NCI-H510A (cell line): Measurements from ENCODE around the gene KY.

Source experiments
- DNase-seq: peaks from one replicate; lab custom pipeline; 2025; lab: John Stamatoyannopoulos, UW

The KY gene

GRCh38 chr3:134667956-134668355 lies 17.1 kb upstream of the KY start:
- DNase-seq = no peak

- DNase-seq = no peak
These were observed 16.6 kb upstream of the KY start for GRCh38 chr3:134667406-134667805.

GRCh38 chr3:134666885-134667284 lies 16.1 kb upstream of the KY start:
- no peak for DNase-seq

- DNase-seq = no peak
These were observed 15.6 kb upstream of the KY start for GRCh38 chr3:134666466-134666865.

- no peak for DNase-seq
These were observed 15.2 kb upstream of the KY start for GRCh38 chr3:134666052-134666451.

GRCh38 chr3:134665243-134665642 lies 14.4 kb upstream of the KY start:
- DNase-seq = no peak

- no peak for DNase-seq
These were observed 13.1 kb upstream of the KY start for GRCh38 chr3:134663721-134664456.

- no peak for DNase-seq
These were observed 9.2 kb upstream of the KY start for GRCh38 chr3:134660046-134660441.

GRCh38 chr3:134659391-134660045 lies 8.7 kb upstream of the KY start:
- DNase-seq = no peak

- DNase-seq = no peak
These were observed 7.7 kb upstream of the KY start for GRCh38 chr3:134658555-134658954.

- DNase-seq = no peak
These were observed 5.5 kb upstream of the KY start for GRCh38 chr3:134656211-134656800.

- DNase-seq = no peak
These were observed 4.9 kb upstream of the KY start for GRCh38 chr3:134655706-134656105.

- no peak for DNase-seq
These were observed 3.2 kb upstream of the KY start for GRCh38 chr3:134654031-134654430.

GRCh38 chr3:134652886-134653630 lies 2.2 kb upstream of the KY start:
- no peak for DNase-seq

GRCh38 chr3:134652409-134652831 lies 1.6 kb upstream of the KY start:
- DNase-seq = no peak

GRCh38 chr3:134651347-134652041 lies 672 bp upstream of the KY start:
- no peak for DNase-seq

GRCh38 chr3:134649106-134649705 lies 1.6 kb downstream of the KY start:
- DNase-seq = no peak

- DNase-seq = no peak
These were observed 2.7 kb downstream of the KY start for GRCh38 chr3:134647902-134648760.

GRCh38 chr3:134646086-134646485 lies 4.7 kb downstream of the KY start:
- no peak for DNase-seq

- DNase-seq = no peak
These were observed 5.3 kb downstream of the KY start for GRCh38 chr3:134645515-134645914.
